HG03103 (cell line): ENCODE results near the gene PKM.

Experiments used
- ATAC-seq: cut with Tn5 transposase; IDR thresholded peaks from one replicate; pipeline ENCODE4 v1.9.1; 2021; ENCODE audit warnings: low read depth; ENCODE audit not compliant: unreplicated experiment

Gene PKM

DNA sequence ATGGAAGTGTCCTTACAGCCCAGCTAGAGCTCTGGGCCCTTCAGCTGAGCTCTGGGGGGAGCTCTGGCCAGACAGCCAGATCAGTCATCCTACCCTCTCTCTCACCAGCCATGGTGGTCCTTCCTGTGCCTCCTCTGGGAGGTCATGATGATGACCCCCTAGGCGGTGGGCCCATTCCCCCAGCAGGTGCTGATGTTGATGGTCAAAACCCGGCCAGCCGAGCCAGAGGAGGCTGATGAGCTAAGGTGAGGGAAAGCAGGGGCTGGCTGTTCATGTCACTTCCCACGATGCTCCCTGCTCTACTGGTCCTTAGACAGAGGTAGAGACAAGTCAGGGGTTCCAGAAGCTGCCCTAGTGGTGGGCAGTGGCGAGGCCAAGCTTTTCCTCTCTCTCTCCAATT is 68.4 kb downstream of the PKM start:
- ATAC-seq, result no peak

DNA sequence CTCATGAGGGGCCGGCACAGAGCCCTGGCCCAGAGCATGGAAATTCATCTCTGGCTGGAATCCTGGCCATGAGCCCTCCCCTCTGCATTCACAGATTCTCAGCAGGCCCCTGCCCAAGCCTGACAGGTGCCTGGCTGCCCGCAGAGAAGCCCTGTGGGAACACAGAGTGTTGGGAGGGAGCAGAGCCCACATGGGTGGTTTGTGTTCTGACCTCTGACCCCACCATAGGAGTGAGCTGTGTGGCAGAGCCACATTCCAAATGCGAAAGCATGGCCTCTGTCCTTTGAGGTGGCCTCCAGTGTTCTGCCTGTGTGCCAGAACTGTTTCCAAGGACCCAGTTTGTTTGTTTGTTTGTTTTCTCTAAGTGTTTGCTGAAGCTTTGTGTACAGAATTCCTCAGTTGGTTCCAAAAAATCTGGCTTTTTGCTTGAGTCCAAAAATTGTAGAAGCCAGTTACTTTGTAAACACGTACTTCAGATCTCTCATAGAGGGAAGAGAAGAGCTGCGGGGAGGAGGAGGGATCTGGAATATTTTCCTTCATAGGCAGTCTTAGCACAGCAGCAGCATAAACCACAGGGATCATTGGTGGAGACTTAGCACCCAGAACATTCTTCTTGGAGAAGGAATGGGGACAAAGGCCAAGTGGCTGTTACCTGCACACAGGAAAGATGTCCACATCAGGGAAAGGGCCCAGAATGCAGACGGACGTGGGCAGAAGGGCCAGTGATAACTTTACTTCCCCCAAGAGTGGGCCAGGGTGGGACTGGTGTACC is 69.4 kb downstream of the PKM start:
- ATAC-seq, result no peak

DNA sequence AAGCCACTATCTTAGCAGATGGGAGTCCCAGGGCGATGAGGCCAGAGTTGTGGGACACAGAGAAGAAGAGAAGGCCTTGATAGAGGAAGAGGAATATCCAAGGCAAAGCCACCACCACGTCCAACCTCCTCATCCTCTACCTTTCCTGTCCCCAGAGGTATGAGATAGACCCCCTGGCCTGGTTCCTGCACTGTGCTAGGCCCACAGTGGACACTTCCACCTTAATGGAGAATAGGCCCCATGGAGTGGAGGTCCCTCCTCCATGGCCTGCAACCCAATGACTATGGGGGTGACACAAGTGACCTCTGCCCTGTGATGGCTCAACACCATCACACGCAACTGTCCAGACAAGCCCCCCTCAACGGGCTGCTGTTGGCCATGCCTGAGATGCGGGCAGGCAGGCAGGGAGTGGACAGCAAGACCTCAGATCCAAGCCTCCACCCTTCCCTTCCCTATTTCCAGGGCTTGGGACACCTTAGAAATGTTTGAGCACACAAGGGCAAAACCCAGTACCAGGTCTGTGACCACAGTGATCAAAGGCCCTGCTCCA is 70.2 kb downstream of the PKM start:
- no peak for ATAC-seq

DNA sequence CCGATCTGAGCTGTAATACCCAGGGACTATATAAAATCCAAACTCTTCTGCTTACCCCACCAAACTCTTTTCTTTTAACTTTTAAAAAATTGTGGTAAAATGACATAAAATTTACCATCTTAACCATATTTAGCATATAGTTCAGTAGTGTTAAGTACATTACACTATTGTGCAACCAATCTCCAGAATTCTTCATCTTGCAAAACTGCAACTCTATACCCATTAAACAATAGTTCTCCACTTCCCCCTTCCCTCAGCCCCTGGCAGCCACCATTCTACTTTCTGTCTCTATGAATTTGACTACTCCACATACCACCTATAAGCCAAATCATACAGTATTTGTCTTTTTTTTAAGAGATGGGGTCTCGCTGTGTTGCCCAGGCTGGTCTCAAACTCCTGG is 74.1 kb downstream of the PKM start:
- ATAC-seq, result no peak

DNA sequence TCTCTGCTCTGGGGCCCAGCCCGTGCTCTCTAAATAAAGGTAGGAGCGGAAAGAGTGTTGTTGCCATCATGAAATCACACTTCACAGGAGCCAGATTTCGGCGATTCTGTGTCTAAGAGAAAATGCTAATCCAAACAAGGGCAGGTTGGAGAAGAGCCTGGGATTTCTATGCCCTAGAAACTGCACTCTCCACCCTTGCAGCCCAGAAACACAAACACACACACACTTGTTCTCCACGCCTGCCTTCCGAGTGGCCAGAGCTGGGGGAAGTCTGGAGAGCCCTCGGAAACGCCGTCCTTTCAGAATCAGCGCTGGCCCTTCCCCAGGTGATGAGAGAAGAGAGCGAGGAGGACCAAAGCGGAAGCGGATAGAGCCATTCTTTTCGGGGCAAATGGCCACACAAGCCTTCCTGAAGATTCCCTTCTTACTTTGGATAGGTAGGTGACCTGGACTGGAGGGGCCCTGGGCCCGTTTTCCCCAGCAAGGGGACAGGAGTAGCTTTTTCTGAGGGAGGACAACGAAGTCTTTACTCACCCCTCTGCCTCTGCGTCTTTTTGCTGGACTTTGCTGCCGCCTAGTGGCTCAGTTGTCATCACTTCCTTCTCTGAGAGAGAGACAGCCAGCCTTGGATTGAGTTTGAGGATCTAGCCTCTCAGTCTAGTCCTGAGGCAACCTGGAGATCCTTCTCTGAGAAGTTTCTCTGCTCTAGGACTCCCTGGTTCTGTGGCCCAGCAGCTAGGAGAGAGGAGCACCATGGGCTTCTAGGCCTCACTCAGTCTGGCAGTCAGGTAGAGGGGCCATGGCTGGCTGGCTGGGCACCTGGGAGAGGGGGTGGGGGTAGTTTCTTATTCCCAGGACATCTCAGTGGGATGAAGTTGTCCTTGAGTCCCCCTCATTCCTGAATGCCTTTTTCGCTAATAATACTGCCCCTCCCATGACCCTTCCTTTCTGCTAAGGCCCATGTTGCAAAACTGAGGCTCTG is 75.1 kb downstream of the PKM start:
- peak; percentile 63 for ATAC-seq

DNA sequence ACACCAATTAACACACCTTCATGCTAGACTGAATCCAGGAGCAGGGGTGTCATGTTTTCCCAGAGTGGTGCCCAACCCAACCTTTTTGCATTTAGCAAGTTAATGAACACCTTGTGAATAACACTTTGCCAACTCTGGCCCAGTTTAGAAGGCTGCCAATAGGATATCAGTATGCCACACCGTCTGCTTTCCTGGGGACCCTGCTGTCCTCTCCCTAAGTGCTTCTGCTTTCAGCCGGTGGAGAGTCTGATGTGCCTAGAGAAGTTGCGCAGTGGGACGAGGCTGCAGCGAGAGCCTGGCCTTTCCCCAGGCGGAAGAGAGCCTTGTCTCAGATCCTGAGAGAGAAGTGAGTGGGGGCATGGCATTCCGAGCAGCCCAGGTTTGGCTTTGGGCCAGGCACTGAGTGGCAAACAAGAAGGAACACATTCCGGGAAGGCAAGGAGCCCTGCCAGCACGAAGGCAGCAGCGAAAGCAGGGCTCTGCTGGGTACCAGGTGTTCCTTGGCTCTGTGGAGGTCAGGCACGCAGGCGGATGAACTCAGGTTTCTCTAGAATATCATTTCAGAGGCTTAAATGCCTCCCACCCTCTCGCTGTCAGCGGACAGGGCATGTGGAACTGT is 75.9 kb downstream of the PKM start:
- no peak for ATAC-seq

DNA sequence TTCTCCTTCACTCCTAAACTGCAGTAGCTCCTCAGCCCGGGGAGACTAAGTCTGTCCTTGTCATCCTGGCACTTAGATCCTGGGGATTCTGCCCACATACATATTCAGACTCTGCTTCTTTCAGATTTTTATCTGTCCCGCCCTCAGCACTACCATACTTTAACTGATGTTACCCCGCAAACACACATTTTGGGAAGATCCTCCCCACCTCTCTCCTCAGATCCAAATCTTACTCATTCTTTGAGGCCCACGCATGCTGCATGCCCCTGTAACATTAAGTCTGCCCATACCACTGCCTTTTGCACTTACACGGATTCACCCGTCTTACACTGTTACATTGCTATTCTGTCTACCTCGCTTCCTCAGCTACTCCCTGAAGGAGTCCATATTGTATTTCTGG is 76.7 kb downstream of the PKM start:
- no peak for ATAC-seq

DNA sequence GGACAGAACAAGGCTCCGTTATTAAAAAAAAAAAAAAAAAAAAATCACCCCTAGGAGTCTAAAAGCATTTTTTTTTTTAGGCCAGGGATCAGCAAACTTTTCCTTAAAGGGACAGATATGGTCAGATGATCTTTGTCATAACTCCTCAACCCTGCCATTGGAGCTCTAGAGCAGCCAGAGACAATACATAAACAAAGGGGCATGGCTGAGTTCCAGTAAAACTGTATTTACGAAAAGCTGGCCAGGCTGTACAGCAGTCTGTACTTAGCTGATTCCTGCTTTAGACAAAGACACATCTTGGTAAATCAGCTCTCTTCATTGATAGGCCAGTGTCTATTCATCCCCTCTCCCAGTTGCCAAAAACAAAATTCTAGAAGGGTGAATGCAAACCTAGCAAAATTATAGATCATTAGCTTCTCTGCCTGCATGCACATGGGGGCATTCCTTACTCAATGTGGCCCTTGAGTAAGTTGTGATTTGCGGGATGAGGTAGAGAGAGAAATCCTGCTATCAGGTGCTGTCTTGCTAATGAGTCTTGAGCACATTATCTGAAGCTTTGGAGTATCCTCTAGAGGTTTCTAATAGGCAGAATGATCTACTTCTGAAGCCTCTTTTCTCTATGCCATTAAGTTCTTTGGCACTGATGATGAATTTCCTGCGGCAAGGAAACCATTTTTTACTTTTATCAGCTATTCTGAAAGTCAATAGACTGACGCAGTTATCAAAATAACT is 77.6 kb downstream of the PKM start:
- ATAC-seq, result no peak
